ENCODE data around the gene KIAA0586.
A peak's percentile ranks its signal among the peaks of the same experiment; 100 is the strongest.
"Not testable (repeated sequence)": the region's sequence is repeated elsewhere in the genome, so short reads cannot be mapped to it uniquely, and the experiment has no call there.

KIAA0586 gene

DNA sequence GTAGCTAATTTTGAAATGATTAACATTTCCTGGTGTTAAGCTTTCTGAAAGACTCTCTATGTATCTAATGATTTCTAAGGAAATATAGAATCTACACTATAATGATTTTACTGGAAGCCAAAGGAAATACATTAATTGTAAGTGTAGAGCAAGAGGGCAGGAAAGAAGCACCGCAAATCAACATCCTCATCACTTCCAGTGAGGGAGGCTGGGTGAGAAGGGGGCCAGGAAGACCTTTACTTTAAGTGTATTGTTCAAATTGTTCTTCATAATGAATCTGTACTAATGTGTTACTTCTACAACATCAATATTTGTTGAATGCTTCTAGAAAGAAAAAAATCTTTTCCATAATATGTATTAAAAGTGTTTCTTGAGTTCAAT, 144.9 kb downstream of the KIAA0586 start:
- DNase-seq = no peak
- no peaks in the 10 kb centered on the region for H3K9me3 ChIP-seq
- no peak overlapping the region for H3K4me3 ChIP-seq (ENCODE audit: low read depth, low read length)
- peaks cover 2% of the 10 kb centered on the region; the same call in 1 of the 2 replicates for H3K27me3 ChIP-seq
- no peaks in the 10 kb centered on the region for H3K36me3 ChIP-seq
- TF ChIP-seq, protein P1, sequence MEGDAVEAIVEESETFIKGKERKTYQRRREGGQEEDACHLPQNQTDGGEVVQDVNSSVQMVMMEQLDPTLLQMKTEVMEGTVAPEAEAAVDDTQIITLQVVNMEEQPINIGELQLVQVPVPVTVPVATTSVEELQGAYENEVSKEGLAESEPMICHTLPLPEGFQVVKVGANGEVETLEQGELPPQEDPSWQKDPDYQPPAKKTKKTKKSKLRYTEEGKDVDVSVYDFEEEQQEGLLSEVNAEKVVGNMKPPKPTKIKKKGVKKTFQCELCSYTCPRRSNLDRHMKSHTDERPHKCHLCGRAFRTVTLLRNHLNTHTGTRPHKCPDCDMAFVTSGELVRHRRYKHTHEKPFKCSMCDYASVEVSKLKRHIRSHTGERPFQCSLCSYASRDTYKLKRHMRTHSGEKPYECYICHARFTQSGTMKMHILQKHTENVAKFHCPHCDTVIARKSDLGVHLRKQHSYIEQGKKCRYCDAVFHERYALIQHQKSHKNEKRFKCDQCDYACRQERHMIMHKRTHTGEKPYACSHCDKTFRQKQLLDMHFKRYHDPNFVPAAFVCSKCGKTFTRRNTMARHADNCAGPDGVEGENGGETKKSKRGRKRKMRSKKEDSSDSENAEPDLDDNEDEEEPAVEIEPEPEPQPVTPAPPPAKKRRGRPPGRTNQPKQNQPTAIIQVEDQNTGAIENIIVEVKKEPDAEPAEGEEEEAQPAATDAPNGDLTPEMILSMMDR (IDR thresholded peaks at IDR 0.05; ENCODE audit: low read depth, low read length) = no peak
- H3K4me1 ChIP-seq = no peaks in the 10 kb centered on the region

DNA sequence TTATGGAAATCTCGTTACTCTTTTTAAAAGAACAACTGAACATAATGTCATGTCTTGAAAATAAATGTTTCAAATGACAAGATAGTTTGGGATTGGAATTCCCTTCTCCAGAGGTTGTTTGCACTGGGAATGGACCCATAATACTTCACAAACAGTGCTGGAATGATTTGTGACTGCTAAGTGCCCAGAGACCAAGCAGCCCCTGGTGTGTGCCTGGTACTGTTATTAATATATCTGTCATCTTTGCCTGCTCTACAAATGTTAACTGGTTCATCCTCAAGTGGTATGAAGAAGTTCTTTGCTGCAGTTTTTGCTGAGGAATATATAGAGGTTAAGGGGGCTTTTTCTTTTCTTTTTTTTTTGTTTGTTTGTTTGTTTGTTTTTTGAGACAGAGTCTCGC, 145.3 kb downstream of the KIAA0586 start:
- no peak overlapping the region for H3K4me3 ChIP-seq (ENCODE audit: low read depth, low read length)
- H3K36me3 ChIP-seq = no peaks in the 10 kb centered on the region
- TF ChIP-seq, protein P1 (IDR thresholded peaks at IDR 0.05; ENCODE audit: low read depth, low read length) = no peak
- no peak for DNase-seq
- H3K9me3 ChIP-seq = no peaks in the 10 kb centered on the region
- H3K27me3 ChIP-seq = peaks cover 2% of the 10 kb centered on the region; the same call in 1 of the 2 replicates
- no peaks in the 10 kb centered on the region for H3K4me1 ChIP-seq

DNA sequence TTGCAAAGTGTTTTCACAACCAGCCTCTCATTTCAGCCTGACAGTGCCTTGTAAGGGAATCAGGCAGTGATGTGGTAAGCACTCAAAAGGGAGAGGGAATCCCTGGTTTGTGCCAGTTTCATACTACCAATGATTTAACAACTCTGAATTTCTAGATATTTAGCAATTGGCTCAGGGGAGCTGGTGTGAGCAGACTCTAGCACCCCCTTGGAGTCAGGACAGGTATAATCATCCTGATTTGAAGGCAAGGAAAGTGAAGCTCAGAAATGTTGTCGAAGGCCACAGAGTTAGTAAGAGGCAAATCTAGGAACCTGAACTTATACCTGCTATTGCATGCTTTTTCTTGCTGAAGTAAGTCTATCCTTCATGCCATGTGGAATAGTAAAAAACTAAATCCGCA, 147.1 kb downstream of the KIAA0586 start:
- no peaks in the 10 kb centered on the region for H3K36me3 ChIP-seq
- H3K4me3 ChIP-seq (ENCODE audit: low read depth, low read length) = no peak overlapping the region
- peaks cover 2% of the 10 kb centered on the region; the same call in 1 of the 2 replicates for H3K27me3 ChIP-seq
- TF ChIP-seq, protein P1 (IDR thresholded peaks at IDR 0.05; ENCODE audit: low read depth, low read length) = 0 out of 2 replicates have a peak, but pooled peaks have one; percentile 12
- no peak for DNase-seq
- no peaks in the 10 kb centered on the region for H3K4me1 ChIP-seq
- H3K9me3 ChIP-seq = no peaks in the 10 kb centered on the region

DNA sequence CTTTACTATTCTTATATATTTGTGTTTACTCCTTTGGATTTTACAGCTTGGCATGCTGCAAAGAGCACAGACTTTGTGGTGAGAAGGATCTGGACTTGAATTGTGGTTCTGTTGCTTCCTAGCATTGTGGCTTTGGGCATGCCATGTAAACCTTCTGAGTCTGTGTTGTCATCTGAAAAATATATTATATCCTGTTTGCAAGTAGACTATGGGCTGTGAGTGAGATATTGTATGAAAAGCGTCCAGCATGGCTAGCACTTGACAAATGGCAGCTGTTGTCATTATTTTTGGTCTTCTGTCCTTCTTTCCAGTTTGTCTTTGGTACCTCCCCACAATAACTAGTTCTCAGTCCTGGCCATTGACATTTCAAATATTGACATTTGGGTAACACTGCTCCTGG, 148.4 kb downstream of the KIAA0586 start:
- H3K4me1 ChIP-seq = no peaks in the 10 kb centered on the region
- DNase-seq = no peak
- TF ChIP-seq, protein P1 (IDR thresholded peaks at IDR 0.05; ENCODE audit: low read depth, low read length) = no peak
- H3K36me3 ChIP-seq = no peaks in the 10 kb centered on the region
- H3K27me3 ChIP-seq = peaks cover 2% of the 10 kb centered on the region; the same call in 1 of the 2 replicates
- H3K9me3 ChIP-seq = no peaks in the 10 kb centered on the region
- no peak overlapping the region for H3K4me3 ChIP-seq (ENCODE audit: low read depth, low read length)

DNA sequence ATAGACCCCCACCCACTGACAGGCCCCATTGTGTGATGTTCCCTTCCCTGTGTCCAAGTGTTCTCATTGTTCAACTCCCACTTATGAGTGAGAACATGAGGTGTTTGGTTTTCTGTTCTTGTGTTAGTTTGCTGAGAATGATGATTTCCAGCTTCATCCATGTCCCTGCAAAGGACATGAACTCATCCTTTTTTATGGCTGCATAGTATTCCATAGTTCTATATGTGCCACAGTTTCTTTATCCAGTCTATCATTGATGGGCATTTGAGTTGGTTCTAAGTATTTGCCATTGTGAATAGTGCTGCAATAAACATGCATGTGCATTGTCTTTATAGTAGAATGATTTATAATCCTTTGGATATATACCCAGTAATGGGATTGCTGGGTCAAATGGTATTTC, 152.5 kb downstream of the KIAA0586 start:
- not testable (repeated sequence) for H3K9me3 ChIP-seq; H3K27me3 ChIP-seq; DNase-seq; H3K36me3 ChIP-seq; H3K4me3 ChIP-seq (ENCODE audit: low read depth, low read length); H3K4me1 ChIP-seq

DNA sequence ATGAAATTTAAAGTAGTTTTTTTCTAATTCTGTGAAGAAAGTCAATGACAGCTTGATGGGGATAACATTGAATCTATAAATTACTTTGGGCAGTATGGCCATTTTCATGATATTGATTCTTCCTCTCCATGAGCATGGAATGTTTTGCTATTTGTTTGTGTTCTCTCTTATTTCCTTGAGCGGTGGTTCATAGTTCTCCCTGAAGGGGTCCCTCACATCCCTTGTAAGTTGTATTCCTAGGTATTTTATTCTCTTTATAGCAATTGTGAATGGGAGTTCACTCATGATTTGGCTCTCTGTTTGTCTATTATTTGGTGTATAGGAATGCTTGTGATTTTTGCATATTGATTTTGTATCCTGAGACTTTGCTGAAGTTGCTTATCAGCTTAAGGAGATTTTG, 153.9 kb downstream of the KIAA0586 start:
- not testable (repeated sequence) for H3K4me1 ChIP-seq; H3K9me3 ChIP-seq; H3K27me3 ChIP-seq; DNase-seq; H3K4me3 ChIP-seq (ENCODE audit: low read depth, low read length); H3K36me3 ChIP-seq

DNA sequence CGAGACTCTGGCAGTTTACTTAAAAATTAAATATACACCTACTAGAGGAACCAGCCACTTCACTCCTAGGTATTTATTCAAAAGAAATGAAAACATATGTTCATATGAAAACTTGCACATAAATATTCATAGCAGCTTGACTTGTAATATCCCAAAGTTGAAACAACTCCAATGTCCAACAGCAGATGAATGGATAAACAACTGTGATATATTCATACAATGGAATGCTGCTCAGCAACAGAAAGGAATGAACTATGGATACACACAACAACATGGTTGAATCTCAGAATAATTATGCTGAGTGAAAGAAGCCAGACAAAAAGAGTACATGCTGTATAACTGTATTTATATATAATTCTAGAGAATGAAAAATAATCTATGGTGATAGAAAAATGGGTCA, 156.9 kb downstream of the KIAA0586 start:
- H3K4me1 ChIP-seq = no peaks in the 10 kb centered on the region
- no peaks in the 10 kb centered on the region for H3K9me3 ChIP-seq
- peaks cover 6% of the 10 kb centered on the region for H3K27me3 ChIP-seq
- H3K36me3 ChIP-seq = no peaks in the 10 kb centered on the region
- no peak for DNase-seq
- TF ChIP-seq, protein P1 (IDR thresholded peaks at IDR 0.05; ENCODE audit: low read depth, low read length) = no peak
- no peak overlapping the region for H3K4me3 ChIP-seq (ENCODE audit: low read depth, low read length)
